ENCODE data around the gene CTNNA2.

The CTNNA2 gene

DNA sequence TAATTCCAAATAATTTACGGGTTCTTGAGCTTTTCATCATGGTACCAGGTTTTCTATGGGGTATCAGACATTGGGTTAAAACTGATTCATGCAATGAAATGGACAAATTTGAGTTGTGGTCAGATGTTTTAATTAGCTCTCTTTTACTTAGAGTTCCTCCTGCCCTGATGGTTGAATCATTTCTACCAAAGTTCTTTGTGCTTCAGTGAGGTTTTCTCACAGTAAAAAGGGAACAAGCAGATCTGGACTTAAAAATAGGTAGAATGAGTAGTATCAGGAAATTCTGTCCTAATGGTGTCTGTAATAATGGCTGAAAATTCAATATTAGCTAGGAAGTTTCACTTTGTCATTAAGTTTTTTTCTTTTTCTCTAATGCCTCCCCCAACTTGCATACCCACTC is 951.4 kb downstream of the CTNNA2 start:
- H3K9ac ChIP-seq (ENCODE audit: low read length) = no peak overlapping the region
- no peak for DNase-seq (ENCODE audit: low read depth)
- H3K9me3 ChIP-seq (ENCODE audit: control insufficient read depth, low read length) = no peaks in the 10 kb centered on the region
- no peaks in the 10 kb centered on the region for H3K27me3 ChIP-seq (replicated peaks; ENCODE audit: control insufficient read depth, insufficient read depth, low read length)
- no peaks in the 10 kb centered on the region for H3K36me3 ChIP-seq (ENCODE audit: control insufficient read depth, insufficient read depth, low read length, severe bottlenecking)
- no peak overlapping the region for H3K4me3 ChIP-seq (ENCODE audit: low read length)
- H3K4me1 ChIP-seq (ENCODE audit: control insufficient read depth, insufficient read depth, low read length) = peaks cover 4% of the 10 kb centered on the region

DNA sequence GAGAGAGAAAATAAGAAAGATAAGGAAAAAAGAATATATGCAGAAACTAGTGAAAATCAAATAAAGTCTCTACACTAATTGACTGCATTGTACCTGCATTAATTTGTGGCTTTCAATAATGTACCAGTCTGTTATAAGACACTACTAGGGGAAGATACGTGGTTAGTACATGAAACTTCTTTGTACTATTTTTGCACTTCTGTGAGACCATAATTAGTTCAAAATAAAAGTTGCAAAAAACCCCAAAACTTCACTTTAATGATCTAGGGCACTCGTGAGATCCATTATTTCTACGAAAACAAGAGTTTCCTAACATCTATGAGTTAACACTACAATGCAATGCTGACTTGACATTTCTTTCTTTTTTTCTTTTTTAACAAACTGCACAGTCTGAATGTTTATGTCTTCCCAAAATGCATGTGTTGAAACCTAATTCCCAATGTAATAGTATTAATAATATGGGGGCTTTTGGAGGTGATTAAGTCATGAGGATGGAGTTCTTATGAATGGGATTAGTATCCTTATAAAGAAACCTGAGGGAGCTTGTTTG is 954.5 kb downstream of the CTNNA2 start:
- peaks cover 6% of the 10 kb centered on the region for H3K4me1 ChIP-seq (ENCODE audit: control insufficient read depth, insufficient read depth, low read length)
- no peaks in the 10 kb centered on the region for H3K36me3 ChIP-seq (ENCODE audit: control insufficient read depth, insufficient read depth, low read length, severe bottlenecking)
- no peak for DNase-seq (ENCODE audit: low read depth)
- H3K27me3 ChIP-seq (replicated peaks; ENCODE audit: control insufficient read depth, insufficient read depth, low read length) = no peaks in the 10 kb centered on the region
- H3K9ac ChIP-seq (ENCODE audit: low read length) = no peak overlapping the region
- no peaks in the 10 kb centered on the region for H3K9me3 ChIP-seq (ENCODE audit: control insufficient read depth, low read length)
- H3K4me3 ChIP-seq (ENCODE audit: low read length) = no peak overlapping the region

DNA sequence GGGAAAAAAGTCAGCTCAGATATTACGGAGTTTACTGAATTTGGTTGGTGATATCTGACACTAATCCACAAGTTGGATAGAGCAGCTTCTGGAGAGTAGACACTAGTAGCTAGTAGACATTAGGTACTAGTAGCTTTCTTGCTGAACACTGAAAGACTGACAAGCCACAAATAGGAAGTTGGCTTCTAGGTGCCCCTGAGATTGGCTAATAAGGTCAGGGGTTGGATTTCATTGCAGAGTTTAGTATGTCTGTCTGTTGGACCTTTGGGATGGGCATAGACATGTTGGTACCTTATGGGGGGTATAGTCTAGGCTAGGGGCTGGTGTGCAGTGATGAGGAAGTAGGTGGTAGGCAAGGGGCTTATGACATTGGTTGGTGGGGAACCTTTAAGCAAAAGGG is 956.6 kb downstream of the CTNNA2 start:
- H3K9me3 ChIP-seq (ENCODE audit: control insufficient read depth, low read length) = no peaks in the 10 kb centered on the region
- H3K4me1 ChIP-seq (ENCODE audit: control insufficient read depth, insufficient read depth, low read length) = peaks cover 6% of the 10 kb centered on the region
- no peak overlapping the region for H3K4me3 ChIP-seq (ENCODE audit: low read length)
- H3K36me3 ChIP-seq (ENCODE audit: control insufficient read depth, insufficient read depth, low read length, severe bottlenecking) = no peaks in the 10 kb centered on the region
- DNase-seq (ENCODE audit: low read depth) = no peak
- H3K27me3 ChIP-seq (replicated peaks; ENCODE audit: control insufficient read depth, insufficient read depth, low read length) = no peaks in the 10 kb centered on the region
- H3K9ac ChIP-seq (ENCODE audit: low read length) = no peak overlapping the region

GRCh38 chr2:80473069-80473468 is 960.2 kb downstream of the CTNNA2 start:
- Histone ChIP-seq H3K4me3 (ENCODE audit: low read length) (no peak overlapping the region), H3K9me3 (ENCODE audit: control insufficient read depth, low read length) (no peaks in the 10 kb centered on the region), H3K9ac (ENCODE audit: low read length) (no peak overlapping the region), H3K36me3 (ENCODE audit: control insufficient read depth, insufficient read depth, low read length, severe bottlenecking) (no peaks in the 10 kb centered on the region), H3K4me1 (ENCODE audit: control insufficient read depth, insufficient read depth, low read length) (peaks cover 6% of the 10 kb centered on the region), H3K27me3 (replicated peaks; ENCODE audit: control insufficient read depth, insufficient read depth, low read length) (no peaks in the 10 kb centered on the region)
- no peak for DNase-seq (ENCODE audit: low read depth)

DNA sequence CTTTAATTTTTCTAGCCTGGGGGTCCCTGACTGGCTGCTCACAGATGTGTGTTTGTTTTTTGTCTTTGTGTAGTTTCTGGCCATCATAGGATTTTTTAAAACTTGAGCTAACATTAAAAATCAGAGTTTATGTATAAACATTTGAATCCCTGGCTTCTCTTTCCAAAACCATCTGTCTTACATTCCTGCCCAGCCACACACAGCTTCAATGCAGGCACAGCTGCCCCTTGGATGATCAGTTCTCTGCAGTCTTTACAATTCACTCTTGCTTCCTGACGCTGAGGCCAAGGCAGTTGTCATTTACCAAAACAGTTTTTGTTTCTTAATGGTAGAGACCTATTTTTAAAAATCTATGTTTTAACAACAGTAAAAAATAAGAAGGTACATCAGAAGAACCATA is 960.9 kb downstream of the CTNNA2 start:
- Histone ChIP-seq H3K9ac (ENCODE audit: low read length) (no peak overlapping the region), H3K4me1 (ENCODE audit: control insufficient read depth, insufficient read depth, low read length) (peaks cover 6% of the 10 kb centered on the region), H3K9me3 (ENCODE audit: control insufficient read depth, low read length) (no peaks in the 10 kb centered on the region), H3K36me3 (ENCODE audit: control insufficient read depth, insufficient read depth, low read length, severe bottlenecking) (no peaks in the 10 kb centered on the region), H3K27me3 (replicated peaks; ENCODE audit: control insufficient read depth, insufficient read depth, low read length) (no peaks in the 10 kb centered on the region), H3K4me3 (ENCODE audit: low read length) (no peak overlapping the region)
- DNase-seq (ENCODE audit: low read depth) = peak; percentile 15

DNA sequence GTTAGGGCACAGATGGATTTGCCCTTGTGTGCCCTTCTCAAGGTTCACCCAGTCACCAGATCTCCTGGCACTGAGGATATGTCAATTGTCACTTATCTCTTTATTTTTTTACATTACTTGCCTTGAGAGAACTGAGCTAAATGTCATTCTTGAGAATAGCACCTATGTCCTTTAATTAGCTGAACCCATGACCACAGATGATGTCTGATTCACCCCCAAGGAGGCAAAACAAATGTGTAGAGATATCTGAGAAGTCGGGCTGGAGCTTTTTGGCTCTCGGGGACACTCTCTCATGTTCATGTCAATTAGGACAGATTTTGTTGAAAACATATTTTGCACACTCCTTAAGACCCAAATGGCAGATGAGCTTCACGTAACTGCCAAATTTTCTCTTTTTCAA is 963.1 kb downstream of the CTNNA2 start:
- Histone ChIP-seq H3K9me3 (ENCODE audit: control insufficient read depth, low read length) (no peaks in the 10 kb centered on the region), H3K4me1 (ENCODE audit: control insufficient read depth, insufficient read depth, low read length) (no peaks in the 10 kb centered on the region), H3K9ac (ENCODE audit: low read length) (no peak overlapping the region), H3K27me3 (replicated peaks; ENCODE audit: control insufficient read depth, insufficient read depth, low read length) (no peaks in the 10 kb centered on the region), H3K4me3 (ENCODE audit: low read length) (no peak overlapping the region), H3K36me3 (ENCODE audit: control insufficient read depth, insufficient read depth, low read length, severe bottlenecking) (no peaks in the 10 kb centered on the region)
- DNase-seq (ENCODE audit: low read depth) = no peak

GRCh38 chr2:80476535-80477117 is 963.8 kb downstream of the CTNNA2 start:
- no peak for DNase-seq (ENCODE audit: low read depth)
- H3K9me3 ChIP-seq (ENCODE audit: control insufficient read depth, low read length) = no peaks in the 10 kb centered on the region
- no peak overlapping the region for H3K4me3 ChIP-seq (ENCODE audit: low read length)
- no peaks in the 10 kb centered on the region for H3K27me3 ChIP-seq (replicated peaks; ENCODE audit: control insufficient read depth, insufficient read depth, low read length)
- H3K4me1 ChIP-seq (ENCODE audit: control insufficient read depth, insufficient read depth, low read length) = no peaks in the 10 kb centered on the region
- no peak overlapping the region for H3K9ac ChIP-seq (ENCODE audit: low read length)
- no peaks in the 10 kb centered on the region for H3K36me3 ChIP-seq (ENCODE audit: control insufficient read depth, insufficient read depth, low read length, severe bottlenecking)

GRCh38 chr2:80482276-80482675 is 969.4 kb downstream of the CTNNA2 start:
- Histone ChIP-seq H3K36me3 (ENCODE audit: control insufficient read depth, insufficient read depth, low read length, severe bottlenecking) (no peaks in the 10 kb centered on the region), H3K27me3 (replicated peaks; ENCODE audit: control insufficient read depth, insufficient read depth, low read length) (no peaks in the 10 kb centered on the region), H3K9ac (ENCODE audit: low read length) (no peak overlapping the region), H3K4me1 (ENCODE audit: control insufficient read depth, insufficient read depth, low read length) (no peaks in the 10 kb centered on the region), H3K9me3 (ENCODE audit: control insufficient read depth, low read length) (no peaks in the 10 kb centered on the region), H3K4me3 (ENCODE audit: low read length) (no peak overlapping the region)
- DNase-seq (ENCODE audit: low read depth) = no peak

DNA sequence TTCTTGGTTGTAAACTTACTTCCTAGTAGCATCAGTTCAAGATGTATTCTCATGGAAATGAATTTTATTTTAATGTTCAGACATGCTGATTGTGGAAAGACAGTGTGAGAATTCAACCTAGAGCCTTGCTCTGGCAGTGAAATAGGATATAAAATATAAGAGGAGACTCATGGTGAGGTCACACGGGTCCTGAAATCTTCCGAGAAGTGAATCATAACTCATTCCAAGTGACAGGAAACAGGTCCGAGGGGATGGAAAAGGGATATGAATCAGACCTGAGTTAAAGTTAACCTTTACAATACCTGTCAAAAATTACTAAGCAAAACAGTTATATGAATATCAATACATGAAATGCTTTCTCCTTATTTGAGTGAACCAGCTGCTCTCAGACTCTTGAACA is 976.9 kb downstream of the CTNNA2 start:
- Histone ChIP-seq H3K9ac (ENCODE audit: low read length) (no peak overlapping the region), H3K4me1 (ENCODE audit: control insufficient read depth, insufficient read depth, low read length) (peaks cover 8% of the 10 kb centered on the region), H3K4me3 (ENCODE audit: low read length) (no peak overlapping the region), H3K36me3 (ENCODE audit: control insufficient read depth, insufficient read depth, low read length, severe bottlenecking) (no peaks in the 10 kb centered on the region), H3K9me3 (ENCODE audit: control insufficient read depth, low read length) (no peaks in the 10 kb centered on the region), H3K27me3 (replicated peaks; ENCODE audit: control insufficient read depth, insufficient read depth, low read length) (no peaks in the 10 kb centered on the region)
- DNase-seq (ENCODE audit: low read depth) = peak; percentile 25

DNA sequence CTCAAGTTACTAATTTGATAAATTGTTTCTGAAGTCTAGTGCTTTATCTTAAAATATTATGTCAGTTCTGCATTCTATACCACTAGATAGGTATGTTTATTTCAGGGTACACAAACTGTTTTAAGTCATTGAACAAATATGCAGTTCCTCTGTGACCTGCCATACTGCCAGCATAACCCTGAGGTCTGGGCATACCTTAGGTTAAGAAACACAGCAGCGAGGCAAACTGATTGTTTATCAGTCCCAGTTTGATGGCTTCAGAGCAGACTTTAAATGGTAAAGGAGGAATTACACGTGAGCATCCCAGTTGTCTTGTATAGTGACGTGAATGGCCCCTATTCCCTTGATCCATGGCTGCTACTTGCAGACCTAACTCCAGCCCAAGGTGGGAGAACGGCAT is 978.1 kb downstream of the CTNNA2 start:
- Histone ChIP-seq H3K9me3 (ENCODE audit: control insufficient read depth, low read length) (no peaks in the 10 kb centered on the region), H3K36me3 (ENCODE audit: control insufficient read depth, insufficient read depth, low read length, severe bottlenecking) (no peaks in the 10 kb centered on the region), H3K9ac (ENCODE audit: low read length) (no peak overlapping the region), H3K4me1 (ENCODE audit: control insufficient read depth, insufficient read depth, low read length) (peaks cover 11% of the 10 kb centered on the region), H3K27me3 (replicated peaks; ENCODE audit: control insufficient read depth, insufficient read depth, low read length) (no peaks in the 10 kb centered on the region), H3K4me3 (ENCODE audit: low read length) (no peak overlapping the region)
- no peak for DNase-seq (ENCODE audit: low read depth)

DNA sequence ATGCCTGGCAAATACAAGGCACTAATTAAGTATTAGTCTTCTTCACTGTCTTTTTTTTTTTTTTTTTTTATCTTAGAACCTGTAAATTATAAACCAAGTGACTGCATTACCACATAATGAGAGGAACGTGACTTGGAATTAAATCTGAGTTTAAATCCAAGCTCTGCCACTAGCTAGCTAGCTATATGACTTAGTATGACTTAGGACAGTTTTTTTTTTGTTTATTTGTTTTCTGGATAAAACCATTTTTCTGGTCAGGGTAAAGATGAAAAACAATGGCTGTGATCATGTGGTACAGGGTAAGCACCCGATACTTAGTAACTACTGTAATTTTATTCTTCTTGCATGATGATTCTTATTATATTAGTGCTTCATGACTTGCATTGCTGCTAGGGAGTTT is 983.5 kb downstream of the CTNNA2 start:
- Histone ChIP-seq H3K4me1 (ENCODE audit: control insufficient read depth, insufficient read depth, low read length) (peaks cover 23% of the 10 kb centered on the region), H3K36me3 (ENCODE audit: control insufficient read depth, insufficient read depth, low read length, severe bottlenecking) (no peaks in the 10 kb centered on the region), H3K9ac (ENCODE audit: low read length) (no peak overlapping the region), H3K9me3 (ENCODE audit: control insufficient read depth, low read length) (no peaks in the 10 kb centered on the region), H3K4me3 (ENCODE audit: low read length) (no peak overlapping the region), H3K27me3 (replicated peaks; ENCODE audit: control insufficient read depth, insufficient read depth, low read length) (no peaks in the 10 kb centered on the region)
- DNase-seq (ENCODE audit: low read depth) = no peak

GRCh38 chr2:80496775-80497174 is 983.9 kb downstream of the CTNNA2 start:
- DNase-seq (ENCODE audit: low read depth) = peak; percentile 21
- Histone ChIP-seq H3K27me3 (replicated peaks; ENCODE audit: control insufficient read depth, insufficient read depth, low read length) (no peaks in the 10 kb centered on the region), H3K9me3 (ENCODE audit: control insufficient read depth, low read length) (no peaks in the 10 kb centered on the region), H3K4me3 (ENCODE audit: low read length) (no peak overlapping the region), H3K9ac (ENCODE audit: low read length) (no peak overlapping the region), H3K4me1 (ENCODE audit: control insufficient read depth, insufficient read depth, low read length) (peaks cover 23% of the 10 kb centered on the region), H3K36me3 (ENCODE audit: control insufficient read depth, insufficient read depth, low read length, severe bottlenecking) (no peaks in the 10 kb centered on the region)

Measured in adipocyte (in vitro differentiated cells).